Measurements from ENCODE around the gene KIAA1755.

The KIAA1755 gene

DNA sequence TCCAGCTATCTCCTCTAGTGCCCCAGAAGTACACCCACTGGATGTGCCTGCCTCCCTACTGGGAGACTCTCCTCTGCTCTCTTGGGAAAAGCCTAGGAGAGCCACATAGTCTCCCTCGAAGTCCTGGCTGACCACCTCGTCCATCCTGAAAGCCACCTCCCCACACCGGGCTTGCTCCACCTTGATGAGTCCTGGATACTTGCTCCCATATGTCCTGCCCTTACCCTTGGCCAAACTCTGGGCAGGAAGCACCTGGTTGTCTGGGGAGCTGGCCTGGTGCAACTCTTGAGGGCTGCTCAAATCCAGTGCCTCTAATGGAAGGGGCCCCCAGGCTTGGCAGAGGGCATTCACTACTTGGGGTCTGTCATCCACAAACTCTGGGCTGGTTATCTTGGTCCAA is 19.3 kb downstream of the KIAA1755 start:
- no peak for DNase-seq (ENCODE audit: low spot score)

- no peak for DNase-seq (ENCODE audit: low spot score)
These were observed 21.1 kb downstream of the KIAA1755 start for GRCh38 chr20:38239441-38239840.

GRCh38 chr20:38238829-38239228 is 21.7 kb downstream of the KIAA1755 start:
- no peak for DNase-seq (ENCODE audit: low spot score)

DNA sequence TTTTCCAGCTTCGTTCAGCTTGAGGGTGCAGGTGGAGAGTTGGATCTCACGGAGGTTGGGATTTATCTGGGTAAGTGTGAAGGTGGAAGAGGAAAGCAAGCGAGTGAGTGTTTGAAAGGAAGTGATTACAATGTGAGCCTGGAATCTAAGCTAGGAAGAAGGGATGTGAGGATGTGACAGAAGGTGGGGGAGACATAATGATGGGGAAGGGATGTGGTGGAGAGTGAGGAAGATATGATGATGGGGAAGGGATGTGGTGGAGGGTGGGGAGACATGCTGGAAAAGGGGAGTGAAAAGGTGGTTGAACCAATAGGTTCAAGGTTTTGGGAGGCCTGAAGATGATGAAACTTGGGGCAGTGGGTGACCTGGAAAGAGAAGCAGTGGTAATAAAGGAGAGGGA is 23.2 kb downstream of the KIAA1755 start:
- DNase-seq (ENCODE audit: low spot score) = no peak

DNA sequence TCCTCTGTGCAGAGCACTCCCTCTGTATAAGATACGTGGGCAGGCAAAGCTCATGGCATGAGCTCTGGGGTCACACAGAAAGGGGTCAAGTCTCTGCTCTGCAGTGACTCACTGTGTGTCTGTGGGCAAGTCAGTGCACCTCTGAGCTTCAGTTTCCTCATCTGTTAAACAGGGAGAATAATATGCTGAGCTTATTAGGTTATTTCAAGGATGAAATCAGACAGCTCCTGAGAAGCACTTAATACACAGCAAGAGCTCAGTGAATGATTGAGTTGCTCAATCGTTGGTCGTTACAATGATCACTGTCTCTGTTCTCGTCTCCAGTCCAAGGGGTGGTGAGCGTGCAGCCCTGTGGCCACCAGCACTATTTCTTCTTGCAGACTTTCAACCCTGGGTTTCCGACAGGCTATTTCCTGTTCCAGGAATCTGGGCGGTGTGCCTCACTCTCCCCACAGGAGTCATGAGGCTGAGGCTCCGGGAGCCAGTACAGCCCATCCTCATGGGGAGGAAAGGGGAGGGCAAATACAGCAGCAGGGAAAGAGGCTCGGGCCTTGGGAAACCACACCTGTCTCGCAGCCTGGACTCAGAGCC is 28.9 kb downstream of the KIAA1755 start:
- DNase-seq (ENCODE audit: low spot score) = no peak

GRCh38 chr20:38230957-38231526 is 29.5 kb downstream of the KIAA1755 start:
- no peak for DNase-seq (ENCODE audit: low spot score)

DNA sequence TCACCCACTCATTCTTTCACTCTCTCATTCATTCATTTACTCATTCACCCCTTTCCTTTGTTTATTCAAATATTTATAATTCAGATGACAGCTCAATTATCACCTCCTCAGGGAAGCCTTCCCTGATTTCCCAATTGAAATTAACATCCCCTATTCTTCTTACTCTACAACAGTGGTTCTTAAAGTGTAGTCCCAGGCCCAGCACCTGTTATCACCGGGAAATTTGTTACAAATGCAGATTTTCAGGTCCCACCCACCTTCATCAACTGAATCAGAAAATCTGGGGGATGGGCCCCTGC is 30.3 kb downstream of the KIAA1755 start:
- DNase-seq (ENCODE audit: low spot score) = no peak

DNA sequence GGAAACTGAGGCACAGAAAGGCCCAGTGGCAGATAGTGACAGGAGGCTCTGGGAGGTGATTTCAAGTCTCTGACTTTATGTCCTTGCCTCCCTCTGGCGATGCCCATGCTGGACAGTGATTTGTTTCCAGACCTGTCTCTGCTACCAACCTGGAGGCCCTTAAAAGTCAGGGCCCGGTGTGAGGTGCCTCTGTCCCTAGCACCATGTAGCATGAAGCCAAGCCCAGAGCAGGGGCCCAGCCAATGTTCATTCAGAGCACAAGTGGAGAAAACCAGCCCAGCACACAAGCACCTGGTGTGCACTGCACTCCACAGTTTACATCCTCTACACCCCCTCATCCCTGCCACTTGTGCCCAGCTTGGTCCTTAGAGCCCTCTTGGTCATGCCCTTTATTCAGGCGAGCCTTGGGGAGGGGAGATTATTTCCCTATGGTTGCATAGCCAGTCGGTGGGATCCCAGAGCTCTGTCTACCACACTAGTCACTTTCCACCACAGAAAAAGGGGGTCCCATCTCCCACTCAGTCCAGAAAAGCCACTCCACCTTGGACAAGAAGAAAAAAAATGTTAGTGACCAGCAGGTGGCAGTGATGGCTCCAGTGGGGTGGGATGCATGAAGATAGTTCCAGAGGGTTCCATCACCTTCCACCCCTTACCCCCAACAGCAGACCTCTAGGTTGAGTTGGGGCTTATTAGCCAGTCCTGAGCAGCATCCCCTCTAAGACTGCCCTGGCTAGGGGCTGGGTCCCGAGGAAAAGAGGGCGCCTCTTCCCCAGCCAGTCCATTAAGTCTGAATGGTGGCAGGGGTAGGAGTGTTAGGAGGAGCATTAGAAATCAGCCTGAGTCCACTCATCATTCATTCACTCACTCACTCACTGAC is 30.9 kb downstream of the KIAA1755 start:
- no peak for DNase-seq (ENCODE audit: low spot score)

DNA sequence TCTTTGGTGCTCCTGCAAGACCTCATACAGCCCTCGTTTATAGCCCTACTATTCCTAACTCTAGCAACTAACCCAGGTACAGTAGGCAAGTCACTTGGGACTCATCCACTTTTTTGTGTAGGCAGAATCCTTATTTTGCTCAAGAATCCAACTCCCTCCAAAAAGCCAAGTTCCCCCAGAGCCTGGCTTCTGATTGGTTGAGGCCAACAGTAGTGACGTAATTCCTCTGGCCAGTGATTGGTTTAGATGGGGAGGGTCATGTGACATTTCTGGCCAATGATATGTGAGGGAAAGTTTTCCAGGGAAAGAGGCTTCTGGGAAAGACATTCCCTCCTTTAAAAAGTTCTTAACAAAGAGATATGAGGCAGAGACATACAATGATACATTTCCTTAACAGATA is 32.1 kb downstream of the KIAA1755 start:
- no peak for DNase-seq (ENCODE audit: low spot score)

- DNase-seq (ENCODE audit: low spot score) = no peak
These were observed 32.8 kb downstream of the KIAA1755 start for GRCh38 chr20:38227420-38228360.

DNA sequence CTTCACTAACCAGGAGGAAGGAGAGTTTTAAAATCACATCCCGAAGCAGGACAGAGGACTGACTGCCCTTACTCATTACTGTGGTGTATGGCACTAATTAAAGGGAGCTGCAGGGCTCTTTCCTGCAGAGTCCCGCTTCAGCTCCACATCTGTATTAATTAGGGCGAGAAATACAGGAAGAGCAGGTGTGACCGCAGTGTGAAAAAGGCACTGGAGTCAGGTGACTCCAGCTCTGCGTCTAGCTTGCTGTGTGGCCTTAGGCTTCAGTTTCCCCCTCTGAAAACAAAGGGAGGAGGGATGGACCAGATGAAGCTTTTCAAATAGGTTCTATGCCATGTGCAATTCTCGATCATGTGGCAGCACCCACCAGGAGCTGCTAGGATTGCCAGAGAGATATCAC is 34.0 kb downstream of the KIAA1755 start:
- no peak for DNase-seq (ENCODE audit: low spot score)

DNA sequence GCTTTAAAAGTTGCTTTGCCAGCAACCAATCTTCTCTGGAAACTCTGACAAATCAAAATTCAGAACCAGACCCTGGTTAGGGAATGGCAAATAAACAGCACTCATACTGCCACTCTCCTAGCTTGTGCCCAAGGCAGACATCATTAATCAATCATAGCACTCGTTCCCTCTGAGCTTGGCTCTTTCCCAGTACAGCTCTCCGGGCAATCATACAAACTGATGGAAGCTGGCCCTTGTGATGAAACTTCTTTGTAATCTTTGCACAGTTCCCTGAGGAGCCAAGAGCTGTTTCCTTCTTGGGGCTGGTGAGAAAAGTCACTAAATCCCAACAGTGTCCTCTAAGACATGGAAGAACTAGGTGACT is 34.7 kb downstream of the KIAA1755 start:
- DNase-seq (ENCODE audit: low spot score) = no peak

DNA sequence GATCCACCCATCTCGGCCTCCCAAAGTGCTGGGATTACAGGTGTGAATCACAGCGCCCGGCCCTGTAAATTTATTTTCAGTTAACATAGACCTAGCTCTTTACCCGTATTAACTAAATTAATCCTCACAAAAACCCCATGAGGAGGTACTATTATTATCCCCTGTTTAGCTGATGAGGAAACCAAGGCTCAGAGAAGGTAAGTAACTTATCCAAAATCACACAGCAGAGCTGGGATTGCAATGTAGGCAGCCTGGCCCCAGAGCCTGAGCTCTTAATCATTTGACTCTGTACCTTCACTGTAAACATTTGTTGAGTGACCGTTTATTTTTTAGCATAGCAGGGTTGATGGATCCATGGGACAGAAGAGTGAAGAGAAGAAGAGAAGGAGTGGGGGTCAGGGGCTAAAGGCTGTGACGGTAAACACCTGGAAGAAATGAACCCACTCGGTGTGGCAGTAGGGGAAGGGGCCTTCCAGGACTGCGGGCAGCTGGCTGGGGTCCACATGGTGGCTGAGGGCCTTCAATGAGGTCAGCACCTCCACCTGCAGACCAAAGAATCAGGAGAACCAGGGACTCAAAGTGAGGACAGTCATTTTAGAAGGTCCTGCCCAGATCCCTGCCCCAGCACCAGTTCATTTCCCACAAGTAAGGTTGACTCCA is 35.2 kb downstream of the KIAA1755 start:
- no peak for DNase-seq (ENCODE audit: low spot score)

GRCh38 chr20:38224531-38224930 is 36.0 kb downstream of the KIAA1755 start:
- DNase-seq (ENCODE audit: low spot score) = no peak

DNA sequence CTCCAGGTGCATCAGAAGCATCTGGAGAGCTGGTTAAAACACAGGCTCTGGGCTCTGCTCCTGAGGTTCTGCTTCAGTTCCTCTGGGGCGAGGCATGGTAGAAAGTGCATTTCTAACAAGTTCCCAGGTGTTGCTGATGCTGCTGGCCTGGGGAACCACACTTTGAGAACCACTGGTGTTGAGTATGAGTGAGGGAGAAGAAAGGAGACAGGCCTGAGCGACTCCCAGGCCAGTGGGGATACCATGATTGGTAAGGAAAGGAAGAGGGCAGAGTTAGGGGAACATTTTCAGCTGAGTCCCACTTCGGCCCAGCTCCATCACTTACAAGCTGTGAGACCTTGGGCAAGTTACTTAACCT is 36.8 kb downstream of the KIAA1755 start:
- no peak for DNase-seq (ENCODE audit: low spot score)

- no peak for DNase-seq (ENCODE audit: low spot score)
These were observed 37.4 kb downstream of the KIAA1755 start for GRCh38 chr20:38222923-38223742.

- DNase-seq (ENCODE audit: low spot score) = peak; percentile 60
These were observed 38.2 kb downstream of the KIAA1755 start for GRCh38 chr20:38222231-38222922.

DNA sequence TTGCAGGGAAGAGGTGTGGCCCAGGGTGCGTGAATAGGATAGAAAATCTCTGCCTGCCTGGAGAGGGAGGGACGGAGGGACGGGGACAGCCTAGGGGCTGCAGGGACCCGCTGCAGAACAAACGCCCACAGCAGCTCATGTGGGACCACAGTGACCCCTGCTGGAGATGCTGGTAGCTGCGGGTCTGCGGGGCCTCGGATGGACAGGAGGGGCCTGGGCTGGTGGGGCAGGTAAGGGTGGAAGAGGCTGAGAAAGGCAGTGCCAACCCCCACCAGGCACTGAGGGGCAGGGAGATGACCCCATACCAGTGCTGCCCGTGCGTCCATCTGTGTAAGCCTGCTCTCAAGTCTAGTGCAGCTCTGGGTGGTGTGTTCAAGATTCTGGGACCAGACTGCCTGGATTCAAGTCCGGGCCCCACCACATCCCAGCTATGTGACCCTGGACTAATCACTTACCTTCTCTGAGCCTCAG is 39.4 kb downstream of the KIAA1755 start:
- peak; percentile 52 for DNase-seq (ENCODE audit: low spot score)

DNA sequence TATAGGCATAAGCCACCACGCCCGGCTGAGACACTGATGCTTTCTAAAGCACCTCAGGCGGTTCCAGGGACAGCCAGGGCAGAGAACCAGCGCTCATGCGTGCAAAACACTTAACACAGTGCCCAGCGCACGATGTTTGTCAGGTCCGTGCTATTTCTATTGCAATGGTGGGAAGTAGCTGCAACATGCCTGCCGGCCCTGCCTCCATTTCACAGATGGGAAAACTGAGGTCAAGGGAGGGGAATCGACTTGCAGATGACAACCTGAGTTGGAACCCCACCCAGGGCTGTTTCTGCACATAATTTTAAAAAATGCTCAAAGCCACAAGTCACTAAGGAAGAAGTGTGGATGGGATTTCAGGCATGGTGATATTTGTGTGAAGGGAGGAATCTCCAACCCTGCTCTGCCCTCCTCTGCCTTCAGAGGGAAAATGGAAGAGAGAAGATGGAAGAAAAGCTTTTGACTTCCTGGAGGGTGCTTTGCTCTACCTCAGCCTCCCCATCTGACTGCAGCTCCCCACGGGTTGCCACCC is 39.9 kb downstream of the KIAA1755 start:
- DNase-seq (ENCODE audit: low spot score) = no peak
